ENCODE data around the gene MSRB3. TPM values are rescaled to one million over a fixed set of nuclear protein-coding genes. Genes with fewer than 3 reads are reported as not detected.

The MSRB3 gene
- total RNA-seq, 1 donor from 2014 or later, result 47.3 TPM

GRCh38 chr12:65266408-65266807 lies 12.1 kb upstream of the MSRB3 start:
- intact Hi-C loops (cut with DNase I), result no loop called here
- no peak for TF ChIP-seq CTCF (IDR thresholded peaks at IDR 0.05)
- no peaks in the 10 kb centered on the region for H3K27me3 ChIP-seq (ENCODE audit: low read depth)

DNA sequence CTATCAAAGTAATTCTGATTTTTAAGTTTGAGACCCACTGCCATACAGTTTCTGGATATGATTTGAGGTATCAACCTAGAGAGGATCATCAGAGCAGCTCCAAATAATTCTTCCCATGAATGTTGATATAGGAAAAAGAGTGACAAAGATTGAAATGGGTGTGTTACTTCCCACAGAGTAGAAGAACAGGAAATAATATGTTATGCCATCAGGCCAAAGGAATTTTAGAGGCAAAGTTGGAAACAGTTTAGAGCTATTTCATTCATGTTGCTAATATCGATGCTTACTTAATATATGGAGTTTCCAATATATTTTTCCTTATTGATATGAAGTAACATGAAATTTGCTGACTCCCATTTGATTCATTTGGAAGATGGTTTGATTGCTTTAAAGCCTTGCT lies 8.9 kb upstream of the MSRB3 start:
- intact Hi-C loops (cut with DNase I), result no loop called here
- H3K27me3 ChIP-seq (ENCODE audit: low read depth), result no peaks in the 10 kb centered on the region
- TF ChIP-seq CTCF (IDR thresholded peaks at IDR 0.05), result no peak
- no peaks in the 10 kb centered on the region for H3K9me3 ChIP-seq
- no peak for ATAC-seq
- no peak overlapping the region for H3K27ac ChIP-seq
- H3K36me3 ChIP-seq, result no peaks in the 10 kb centered on the region
- no peak overlapping the region for H3K4me3 ChIP-seq
- H3K4me1 ChIP-seq, result no peaks in the 10 kb centered on the region
- no peak for DNase-seq

More at GRCh38 chr12:65266408-65266807, 12.1 kb upstream of the MSRB3 start:
- Histone ChIP-seq H3K9me3 (no peaks in the 10 kb centered on the region), H3K4me3 (no peak overlapping the region), H3K4me1 (no peaks in the 10 kb centered on the region), H3K27ac (no peak overlapping the region), H3K36me3 (no peaks in the 10 kb centered on the region)
- DNase-seq, result no peak
- no peak for ATAC-seq

DNA sequence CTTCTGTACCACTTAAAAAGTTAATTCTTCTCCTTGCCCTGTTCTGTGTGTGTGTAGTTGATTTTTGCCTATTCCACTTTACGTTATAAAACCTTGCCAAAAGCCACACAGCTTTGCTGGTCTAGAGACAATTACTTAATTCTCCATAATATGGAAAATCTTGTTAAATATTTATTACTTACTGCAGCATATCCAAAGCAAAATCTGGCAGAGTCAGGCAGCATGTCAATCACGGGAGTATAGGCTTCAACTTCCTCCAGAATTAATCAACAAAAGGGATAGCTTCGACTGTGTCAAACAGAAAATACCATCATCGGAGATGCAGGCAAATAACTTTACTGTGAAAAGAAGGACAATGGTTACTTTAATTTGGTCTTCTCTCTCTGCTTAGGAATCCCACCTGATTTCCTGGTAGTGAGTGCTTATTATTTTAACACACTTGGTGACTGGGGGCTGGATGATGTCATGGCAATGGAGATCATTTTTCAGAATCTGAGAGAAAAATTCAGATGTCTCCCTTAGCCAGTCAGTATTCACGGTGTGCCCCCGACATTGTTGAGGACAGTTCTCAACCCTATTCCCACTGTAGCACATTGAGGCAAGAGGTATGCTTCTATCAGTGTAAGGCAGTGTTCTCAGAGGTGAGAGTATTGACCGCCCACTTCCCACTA lies 3.7 kb upstream of the MSRB3 start:
- ATAC-seq, result no peak
- no peak for DNase-seq
- peaks cover 7% of the 10 kb centered on the region for H3K4me1 ChIP-seq
- H3K27ac ChIP-seq, result no peak overlapping the region
- H3K36me3 ChIP-seq, result no peaks in the 10 kb centered on the region
- TF ChIP-seq CTCF (IDR thresholded peaks at IDR 0.05), result no peak
- no peaks in the 10 kb centered on the region for H3K27me3 ChIP-seq (ENCODE audit: low read depth)
- no peaks in the 10 kb centered on the region for H3K9me3 ChIP-seq
- intact Hi-C loops (cut with DNase I), result no loop called here
- H3K4me3 ChIP-seq, result no peak overlapping the region

GRCh38 chr12:65275627-65276026 lies 2.9 kb upstream of the MSRB3 start:
- H3K36me3 ChIP-seq, result no peaks in the 10 kb centered on the region
- H3K9me3 ChIP-seq, result no peaks in the 10 kb centered on the region
- ATAC-seq (no peak), DNase-seq (no peak)
- no peaks in the 10 kb centered on the region for H3K27me3 ChIP-seq (ENCODE audit: low read depth)
- H3K27ac ChIP-seq, result no peak overlapping the region
- TF ChIP-seq CTCF (IDR thresholded peaks at IDR 0.05), result no peak
- H3K4me1 ChIP-seq, result peaks cover 14% of the 10 kb centered on the region
- intact Hi-C loops (cut with DNase I), result no loop called here
- H3K4me3 ChIP-seq, result no peak overlapping the region

GRCh38 chr12:65276916-65277530 lies 1.5 kb upstream of the MSRB3 start:
- Histone ChIP-seq H3K4me1 (peaks cover 14% of the 10 kb centered on the region), H3K36me3 (no peaks in the 10 kb centered on the region), H3K4me3 (no peak overlapping the region), H3K27ac (no peak overlapping the region), H3K9me3 (no peaks in the 10 kb centered on the region), H3K27me3 (ENCODE audit: low read depth) (no peaks in the 10 kb centered on the region)
- ATAC-seq (no peak), DNase-seq (no peak)
- TF ChIP-seq CTCF (IDR thresholded peaks at IDR 0.05), result no peak
- intact Hi-C loops (cut with DNase I), result no loop called here

All from lower lobe of right lung (tissue), 2 donors.